Esophagus squamous epithelium (tissue), 5 donors: ENCODE measurements around the gene PLOD3. TPM values are rescaled to one million over a fixed set of nuclear protein-coding genes. Genes with fewer than 3 reads are reported as not detected.
"Not testable (repeated sequence)": the region's sequence is repeated elsewhere in the genome, so short reads cannot be mapped to it uniquely, and the experiment has no call there.

ENCODE experiments used
- DNase-seq: peaks from one replicate; lab custom pipeline; 2025; lab: John Stamatoyannopoulos, UW
- H3K27ac ChIP-seq, 4 donors: fragments of 200-600 bp; sonication (generic); one replicate each; pipeline ENCODE4 v1.5.1; 2016 to 2019; ENCODE audit warnings: mild to moderate bottlenecking in 1 of 4
- H3K27me3 ChIP-seq, 4 donors: fragments of 200-600 bp; sonication (generic); 1 replicate in 3 of 4; 2 replicates in 1 of 4; pipeline versions ENCODE4 v1.5.1 to v1.6.0; 2017 to 2021; ENCODE audit warnings: antibody characterized with exemption in 1 of 4
- H3K36me3 ChIP-seq, 3 donors: fragments of 200-600 bp; sonication (generic); one replicate each; pipeline ENCODE4 v1.5.1; 2016 to 2019
- H3K4me1 ChIP-seq, 3 donors: fragments of 200-600 bp; sonication (generic); one replicate each; pipeline ENCODE4 v1.5.1; 2017 to 2019
- H3K4me3 ChIP-seq, 4 donors: fragments of 200-600 bp; sonication (generic); 1 replicate in 3 of 4; 2 replicates in 1 of 4; pipeline ENCODE4 v1.5.1; 2016 to 2019; ENCODE audit warnings: mild to moderate bottlenecking in 2 of 4, moderate library complexity in 1 of 4
- H3K9me3 ChIP-seq, 3 donors: fragments of 200-600 bp; sonication (generic); one replicate each; pipeline ENCODE4 v1.5.1; 2016 to 2019
- CTCF ChIP-seq, 6 experiments: fragments of 450-650 bp in 4 of 6; fragments of 200-600 bp in 2 of 6; sonication (generic) in 2 of 6; IDR thresholded peaks; one replicate each; pipeline ENCODE4 v1.5.1; 2016 to 2019; ENCODE audit warnings: antibody characterized with exemption in 6 of 6, mild to moderate bottlenecking in 4 of 6, moderate library complexity in 4 of 6
- POLR2A ChIP-seq, 4 donors: fragments of 450-650 bp; IDR thresholded peaks; one replicate each; pipeline ENCODE4 v1.6.1; 2017; ENCODE audit warnings: antibody characterized with exemption in 4 of 4, mild to moderate bottlenecking in 4 of 4, moderate library complexity in 3 of 4
- WGBS, 2 donors: methylation state at CpG; one replicate each; pipeline ENCODE4 v1.1.5; 2018; 5-methylcytosine and 5-hydroxymethylcytosine counted together
- intact Hi-C: fragments of 100-400 bp; cut with DNase I; formaldehyde crosslinking; loops from one replicate; pipeline ENCODE4 v1.15.0; 2022
- total RNA-seq, 4 donors: library from RNA; depleted of rRNA; stranded (reverse); fragments of >200 nt; gene quantifications; one replicate each; pipeline ENCODE4 v1.1.0, GENCODE V29; 2016
- donor health status: DM: yes; HTN: yes; CAD: no.

Gene PLOD3
- total RNA-seq, 4 donors from 2014 or later = 2.5 to 14.5 (median 9.7) TPM

GRCh38 chr7:101200862-101201599 lies 16.4 kb downstream of the PLOD3 start, which contains the start of gene MOGAT3:
Gene MOGAT3, minus strand, starts transcription at chr7:101201036. Its CDS starts 182 bp downstream, at chr7:101200854.
- peaks cover 0 to 80% (median 18%) of the 10 kb centered on the region in 4 donors for H3K27me3 ChIP-seq
- WGBS, 2 donors = 33 to 48% methylated on average over 14 to 16 of the region's 21 CpGs
- peak within 1 kb of the TSS in 2 of 4 donors; percentile 22 to 48 for H3K4me3 ChIP-seq

GRCh38 chr7:101200504-101200861 lies 16.9 kb downstream of the PLOD3 start:
- intact Hi-C loops = no loop called here
- DNase-seq = no peak

More at GRCh38 chr7:101200862-101201599, 16.4 kb downstream of the PLOD3 start, which contains the start of gene MOGAT3:
- no peak for TF ChIP-seq POLR2A (IDR thresholded peaks at IDR 0.05)
- no peak for TF ChIP-seq CTCF (IDR thresholded peaks at IDR 0.05)
- H3K4me1 ChIP-seq = peaks cover 6 to 14% (median 10%) of the 10 kb centered on the region in 3 donors
- no peaks in the 10 kb centered on the region for H3K36me3 ChIP-seq
- intact Hi-C loops = no loop called here
- H3K27ac ChIP-seq = no peak within 1 kb of the TSS
- no peak for DNase-seq
- H3K9me3 ChIP-seq = no peaks in the 10 kb centered on the region

GRCh38 chr7:101199522-101199921 lies 17.9 kb downstream of the PLOD3 start:
- peaks cover 0 to 87% (median 18%) of the 10 kb centered on the region in 4 donors for H3K27me3 ChIP-seq
- H3K36me3 ChIP-seq, intact Hi-C loops, H3K9me3 ChIP-seq, DNase-seq, H3K27ac ChIP-seq, H3K4me3 ChIP-seq: not testable (repeated sequence)
- H3K4me1 ChIP-seq = peaks cover 6 to 14% (median 10%) of the 10 kb centered on the region in 3 donors
- 86 to 87% methylated on average over 6 to 7 of the region's 10 CpGs for WGBS, 2 donors

More at GRCh38 chr7:101200504-101200861, 16.9 kb downstream of the PLOD3 start:
- Histone ChIP-seq H3K27ac (no peak overlapping the region), H3K4me1 (peaks cover 6 to 14% (median 10%) of the 10 kb centered on the region in 3 donors), H3K9me3 (no peaks in the 10 kb centered on the region), H3K27me3 (peaks cover 0 to 86% (median 18%) of the 10 kb centered on the region in 4 donors), H3K36me3 (no peaks in the 10 kb centered on the region), H3K4me3 (no peak overlapping the region)
- no peak for TF ChIP-seq CTCF (IDR thresholded peaks at IDR 0.05)
- TF ChIP-seq POLR2A (IDR thresholded peaks at IDR 0.05) = no peak
- 78 to 94% methylated on average over 1 to 2 of the region's 2 CpGs for WGBS, 2 donors

- DNase-seq = no peak
- H3K27ac ChIP-seq = no peak overlapping the region
- H3K36me3 ChIP-seq = no peaks in the 10 kb centered on the region
- no peak overlapping the region for H3K4me3 ChIP-seq
- H3K4me1 ChIP-seq = peaks cover 6 to 14% (median 10%) of the 10 kb centered on the region in 3 donors
- 78 to 79% methylated on average over 14 of the region's 14 CpGs for WGBS, 2 donors
- H3K9me3 ChIP-seq = no peaks in the 10 kb centered on the region
- intact Hi-C loops = no loop called here
- H3K27me3 ChIP-seq = peaks cover 0 to 77% (median 18%) of the 10 kb centered on the region in 4 donors
- TF ChIP-seq CTCF (IDR thresholded peaks at IDR 0.05) (no peak), POLR2A (IDR thresholded peaks at IDR 0.05) (no peak)
Measured at GRCh38 chr7:101198476-101198875, 18.9 kb downstream of the PLOD3 start.

GRCh38 chr7:101197991-101198390 lies 19.4 kb downstream of the PLOD3 start:
- WGBS, 2 donors = 69 to 80% methylated on average over 3 to 11 of the region's 21 CpGs
- peaks cover 0 to 72% (median 18%) of the 10 kb centered on the region in 4 donors for H3K27me3 ChIP-seq

More at GRCh38 chr7:101197991-101198390, 19.4 kb downstream of the PLOD3 start:
- Histone ChIP-seq H3K27ac (no peak overlapping the region), H3K4me3 (no peak overlapping the region), H3K4me1 (peaks cover 6 to 14% (median 10%) of the 10 kb centered on the region in 3 donors), H3K9me3 (no peaks in the 10 kb centered on the region), H3K36me3 (no peaks in the 10 kb centered on the region)
- intact Hi-C loops = no loop called here
- no peak for DNase-seq
- TF ChIP-seq CTCF (IDR thresholded peaks at IDR 0.05) (no peak), POLR2A (IDR thresholded peaks at IDR 0.05) (no peak)
